ENCODE measurements around the gene EDEM2. TPM values are rescaled to one million over a fixed set of nuclear protein-coding genes. Genes with fewer than 3 reads are reported as not detected.
A peak's percentile ranks its signal among the peaks of the same experiment; 100 is the strongest.

EDEM2 gene
- total and polyA plus RNA-seq, 5 donors from 2014 or later, result 22.7 to 52.1 (median 49.7) TPM

- DNase-seq, result no peak
- no peak overlapping the region for H3K27ac Mint-ChIP-seq
- peaks cover 11% of the 10 kb centered on the region for H3K36me3 Mint-ChIP-seq
- no peak for ATAC-seq (ENCODE audit: low read depth in 2 of 2)
- H3K27me3 ChIP-seq (ENCODE audit: control insufficient read depth, insufficient read depth, low read length), result no peaks in the 10 kb centered on the region
- H3K4me1 Mint-ChIP-seq, result no peaks in the 10 kb centered on the region
- peaks cover 0 to 1% (median 0%) of the 10 kb centered on the region in 7 donors for H3K9me3 Mint-ChIP-seq
- H3K4me3 Mint-ChIP-seq, result no peak overlapping the region
- no peaks in the 10 kb centered on the region for H3K9me3 ChIP-seq (ENCODE audit: control insufficient read depth in 2 of 2, low read length in 2 of 2)
- H3K4me1 ChIP-seq (ENCODE audit: control insufficient read depth, insufficient read depth, low read length, poor library complexity, severe bottlenecking), result no peaks in the 10 kb centered on the region
- peaks cover 15% of the 10 kb centered on the region for H3K36me3 ChIP-seq (ENCODE audit: control insufficient read depth, insufficient read depth, low read length)
- no peak overlapping the region for H3K4me3 ChIP-seq (ENCODE audit: low read depth, low read length)
- H3K27me3 Mint-ChIP-seq, result peaks cover 2% of the 10 kb centered on the region
- H3K27ac ChIP-seq (ENCODE audit: insufficient read depth, low read length, poor library complexity, severe bottlenecking), result no peak overlapping the region
Observed at GRCh38 chr20:35108921-35109320, 38.2 kb downstream of the EDEM2 start.

GRCh38 chr20:35106827-35107380, 40.2 kb downstream of the EDEM2 start:
- ATAC-seq (ENCODE audit: low read depth in 2 of 2) (no peak), DNase-seq (no peak)
- H3K36me3 Mint-ChIP-seq, result peaks cover 11% of the 10 kb centered on the region
- peaks cover 4% of the 10 kb centered on the region for H3K27me3 Mint-ChIP-seq
- no peaks in the 10 kb centered on the region for H3K4me1 Mint-ChIP-seq
- no peak overlapping the region for H3K27ac Mint-ChIP-seq
- Histone ChIP-seq H3K27ac (ENCODE audit: insufficient read depth, low read length, poor library complexity, severe bottlenecking) (no peak overlapping the region), H3K36me3 (ENCODE audit: control insufficient read depth, insufficient read depth, low read length) (peaks cover 9% of the 10 kb centered on the region), H3K9me3 (ENCODE audit: control insufficient read depth in 2 of 2, low read length in 2 of 2) (no peaks in the 10 kb centered on the region), H3K4me3 (ENCODE audit: low read depth, low read length) (no peak overlapping the region), H3K27me3 (ENCODE audit: control insufficient read depth, insufficient read depth, low read length) (no peaks in the 10 kb centered on the region), H3K4me1 (ENCODE audit: control insufficient read depth, insufficient read depth, low read length, poor library complexity, severe bottlenecking) (no peaks in the 10 kb centered on the region)
- H3K9me3 Mint-ChIP-seq, result peaks cover 0 to 1% (median 0%) of the 10 kb centered on the region in 7 donors
- H3K4me3 Mint-ChIP-seq, result no peak overlapping the region

GRCh38 chr20:35104685-35105295, 42.3 kb downstream of the EDEM2 start:
- Histone ChIP-seq H3K27me3 (ENCODE audit: control insufficient read depth, insufficient read depth, low read length) (no peaks in the 10 kb centered on the region), H3K9me3 (ENCODE audit: control insufficient read depth in 2 of 2, low read length in 2 of 2) (no peaks in the 10 kb centered on the region), H3K36me3 (ENCODE audit: control insufficient read depth, insufficient read depth, low read length) (no peaks in the 10 kb centered on the region), H3K4me3 (ENCODE audit: low read depth, low read length) (no peak overlapping the region), H3K27ac (ENCODE audit: insufficient read depth, low read length, poor library complexity, severe bottlenecking) (no peak overlapping the region), H3K4me1 (ENCODE audit: control insufficient read depth, insufficient read depth, low read length, poor library complexity, severe bottlenecking) (no peaks in the 10 kb centered on the region)
- Mint-ChIP-seq H3K9me3 (peaks cover 0 to 1% (median 0%) of the 10 kb centered on the region in 7 donors), H3K27ac (no peak overlapping the region), H3K36me3 (no peaks in the 10 kb centered on the region), H3K27me3 (peaks cover 13% of the 10 kb centered on the region), H3K4me1 (no peaks in the 10 kb centered on the region), H3K4me3 (no peak overlapping the region)
- ATAC-seq (ENCODE audit: low read depth in 2 of 2) (no peak), DNase-seq (no peak)

- Histone ChIP-seq H3K4me1 (ENCODE audit: control insufficient read depth, insufficient read depth, low read length, poor library complexity, severe bottlenecking) (no peaks in the 10 kb centered on the region), H3K36me3 (ENCODE audit: control insufficient read depth, insufficient read depth, low read length) (no peaks in the 10 kb centered on the region), H3K4me3 (ENCODE audit: low read depth, low read length) (no peak overlapping the region), H3K9me3 (ENCODE audit: control insufficient read depth in 2 of 2, low read length in 2 of 2) (no peaks in the 10 kb centered on the region), H3K27ac (ENCODE audit: insufficient read depth, low read length, poor library complexity, severe bottlenecking) (no peak overlapping the region), H3K27me3 (ENCODE audit: control insufficient read depth, insufficient read depth, low read length) (no peaks in the 10 kb centered on the region)
- H3K27me3 Mint-ChIP-seq, result peaks cover 13% of the 10 kb centered on the region
- no peak overlapping the region for H3K27ac Mint-ChIP-seq
- no peak overlapping the region for H3K4me3 Mint-ChIP-seq
- H3K36me3 Mint-ChIP-seq, result no peaks in the 10 kb centered on the region
- DNase-seq, result no peak
- no peak for ATAC-seq (ENCODE audit: low read depth in 2 of 2)
- peaks cover 0 to 1% (median 0%) of the 10 kb centered on the region in 7 donors for H3K9me3 Mint-ChIP-seq
- no peaks in the 10 kb centered on the region for H3K4me1 Mint-ChIP-seq
Observed at GRCh38 chr20:35101620-35102019, 45.5 kb downstream of the EDEM2 start.

GRCh38 chr20:35093267-35093884, 53.8 kb downstream of the EDEM2 start:
- ATAC-seq (ENCODE audit: low read depth in 2 of 2) (no peak), DNase-seq (no peak)
- H3K4me3 Mint-ChIP-seq, result peak overlapping the region; percentile 86 to 95 (median 94)
- H3K4me1 ChIP-seq (ENCODE audit: control insufficient read depth, insufficient read depth, low read length, poor library complexity, severe bottlenecking), result peaks cover 35% of the 10 kb centered on the region
- H3K27ac Mint-ChIP-seq, result peak overlapping the region; percentile 85 to 94 (median 89)
- H3K27me3 ChIP-seq (ENCODE audit: control insufficient read depth, insufficient read depth, low read length), result no peaks in the 10 kb centered on the region
- no peaks in the 10 kb centered on the region for H3K9me3 Mint-ChIP-seq
- no peaks in the 10 kb centered on the region for H3K9me3 ChIP-seq (ENCODE audit: control insufficient read depth in 2 of 2, low read length in 2 of 2)
- H3K4me1 Mint-ChIP-seq, result peaks cover 15 to 46% (median 36%) of the 10 kb centered on the region in 4 donors
- peak overlapping the region; percentile 71 for H3K4me3 ChIP-seq (ENCODE audit: low read depth, low read length)
- peaks cover 4% of the 10 kb centered on the region for H3K36me3 Mint-ChIP-seq
- H3K27ac ChIP-seq (ENCODE audit: insufficient read depth, low read length, poor library complexity, severe bottlenecking), result peak overlapping the region; percentile 89
- peaks cover 10% of the 10 kb centered on the region for H3K27me3 Mint-ChIP-seq
- peaks cover 4% of the 10 kb centered on the region for H3K36me3 ChIP-seq (ENCODE audit: control insufficient read depth, insufficient read depth, low read length)

GRCh38 chr20:35092524-35093266, 54.4 kb downstream of the EDEM2 start, which contains the start of gene TRPC4AP:
Gene TRPC4AP (minus strand): TSS chr20:35092807. CDS start chr20:35092781, 26 bp downstream.
- Mint-ChIP-seq H3K9me3 (no peaks in the 10 kb centered on the region), H3K27ac (peak within 1 kb of the TSS; percentile 85 to 94 (median 89)), H3K36me3 (peaks cover 9% of the 10 kb centered on the region), H3K4me3 (peak within 1 kb of the TSS; percentile 86 to 95 (median 94)), H3K27me3 (peaks cover 10% of the 10 kb centered on the region), H3K4me1 (peaks cover 15 to 53% (median 42%) of the 10 kb centered on the region in 4 donors)
- Histone ChIP-seq H3K27me3 (ENCODE audit: control insufficient read depth, insufficient read depth, low read length) (no peaks in the 10 kb centered on the region), H3K4me3 (ENCODE audit: low read depth, low read length) (peak within 1 kb of the TSS; percentile 89), H3K9me3 (ENCODE audit: control insufficient read depth in 2 of 2, low read length in 2 of 2) (no peaks in the 10 kb centered on the region), H3K36me3 (ENCODE audit: control insufficient read depth, insufficient read depth, low read length) (peaks cover 7% of the 10 kb centered on the region), H3K4me1 (ENCODE audit: control insufficient read depth, insufficient read depth, low read length, poor library complexity, severe bottlenecking) (peaks cover 39% of the 10 kb centered on the region), H3K27ac (ENCODE audit: insufficient read depth, low read length, poor library complexity, severe bottlenecking) (peak within 1 kb of the TSS; percentile 89)
- peak; percentile 98 to 99 for ATAC-seq (ENCODE audit: low read depth in 2 of 2)
- DNase-seq, result peak; percentile 82 to 94 (median 88)

- H3K27me3 ChIP-seq (ENCODE audit: control insufficient read depth, insufficient read depth, low read length), result no peaks in the 10 kb centered on the region
- Mint-ChIP-seq H3K4me1 (peaks cover 15 to 58% (median 47%) of the 10 kb centered on the region in 4 donors), H3K27me3 (peaks cover 10% of the 10 kb centered on the region), H3K9me3 (no peaks in the 10 kb centered on the region), H3K36me3 (peaks cover 13% of the 10 kb centered on the region), H3K27ac (peak overlapping the region; percentile 76 to 89 (median 85)), H3K4me3 (peak overlapping the region; percentile 86 to 95 (median 91))
- H3K4me3 ChIP-seq (ENCODE audit: low read depth, low read length), result peak overlapping the region; percentile 89
- ATAC-seq (ENCODE audit: low read depth in 2 of 2), result peak; percentile 4
- H3K4me1 ChIP-seq (ENCODE audit: control insufficient read depth, insufficient read depth, low read length, poor library complexity, severe bottlenecking), result peaks cover 39% of the 10 kb centered on the region
- H3K27ac ChIP-seq (ENCODE audit: insufficient read depth, low read length, poor library complexity, severe bottlenecking), result peak overlapping the region; percentile 89
- H3K36me3 ChIP-seq (ENCODE audit: control insufficient read depth, insufficient read depth, low read length), result peaks cover 9% of the 10 kb centered on the region
- DNase-seq, result peak in 1 of 3 donors; percentile 24
- H3K9me3 ChIP-seq (ENCODE audit: control insufficient read depth in 2 of 2, low read length in 2 of 2), result no peaks in the 10 kb centered on the region
Observed at GRCh38 chr20:35091816-35092523, 55.2 kb downstream of the EDEM2 start.
